Measurements from ENCODE around the gene COL4A1.
"Not testable (repeated sequence)": the region's sequence is repeated elsewhere in the genome, so short reads cannot be mapped to it uniquely, and the experiment has no call there.

COL4A1 gene

GRCh38 chr13:110121422-110122083 is 185.4 kb downstream of the COL4A1 start:
- no peak for DNase-seq (ENCODE audit: low read depth in 1 of 2, low spot score in 1 of 2)

- DNase-seq (ENCODE audit: low read depth in 1 of 2, low spot score in 1 of 2), result no peak
Observed at GRCh38 chr13:110119935-110120905, 186.7 kb downstream of the COL4A1 start.

GRCh38 chr13:110118106-110118505 is 188.9 kb downstream of the COL4A1 start:
- no peak for DNase-seq (ENCODE audit: low read depth in 1 of 2, low spot score in 1 of 2)

GRCh38 chr13:110116072-110116487 is 190.9 kb downstream of the COL4A1 start:
- peak in 1 of 2 donors; percentile 11 for DNase-seq (ENCODE audit: low read depth in 1 of 2, low spot score in 1 of 2)

- no peak for DNase-seq (ENCODE audit: low read depth in 1 of 2, low spot score in 1 of 2)
Observed at GRCh38 chr13:110115591-110115990, 191.4 kb downstream of the COL4A1 start.

- DNase-seq (ENCODE audit: low read depth in 1 of 2, low spot score in 1 of 2), result no peak
Observed at GRCh38 chr13:110114316-110114715, 192.6 kb downstream of the COL4A1 start.

GRCh38 chr13:110113284-110113764 is 193.6 kb downstream of the COL4A1 start:
- no peak for DNase-seq (ENCODE audit: low read depth in 1 of 2, low spot score in 1 of 2)

- DNase-seq (ENCODE audit: low read depth in 1 of 2, low spot score in 1 of 2), result not testable (repeated sequence)
Observed at GRCh38 chr13:110112379-110112778, 194.6 kb downstream of the COL4A1 start.

GRCh38 chr13:110110783-110111182 is 196.2 kb downstream of the COL4A1 start:
- no peak for DNase-seq (ENCODE audit: low read depth in 1 of 2, low spot score in 1 of 2)

- no peak for DNase-seq (ENCODE audit: low read depth in 1 of 2, low spot score in 1 of 2)
Observed at GRCh38 chr13:110109910-110110309, 197.0 kb downstream of the COL4A1 start.

GRCh38 chr13:110109140-110109783 is 197.7 kb downstream of the COL4A1 start:
- no peak for DNase-seq (ENCODE audit: low read depth in 1 of 2, low spot score in 1 of 2)

GRCh38 chr13:110108348-110109139 is 198.4 kb downstream of the COL4A1 start:
- DNase-seq (ENCODE audit: low read depth in 1 of 2, low spot score in 1 of 2), result no peak

- DNase-seq (ENCODE audit: low read depth in 1 of 2, low spot score in 1 of 2), result no peak
Observed at GRCh38 chr13:110107568-110108347, 199.2 kb downstream of the COL4A1 start.

GRCh38 chr13:110106726-110107125 is 200.2 kb downstream of the COL4A1 start:
- no peak for DNase-seq (ENCODE audit: low read depth in 1 of 2, low spot score in 1 of 2)

- no peak for DNase-seq (ENCODE audit: low read depth in 1 of 2, low spot score in 1 of 2)
Observed at GRCh38 chr13:110105136-110105535, 201.8 kb downstream of the COL4A1 start.

- DNase-seq (ENCODE audit: low read depth in 1 of 2, low spot score in 1 of 2), result no peak
Observed at GRCh38 chr13:110103534-110103933, 203.4 kb downstream of the COL4A1 start.

GRCh38 chr13:110103026-110103425 is 203.9 kb downstream of the COL4A1 start:
- no peak for DNase-seq (ENCODE audit: low read depth in 1 of 2, low spot score in 1 of 2)

- DNase-seq (ENCODE audit: low read depth in 1 of 2, low spot score in 1 of 2), result no peak
Observed at GRCh38 chr13:110102053-110102452, 204.9 kb downstream of the COL4A1 start.

- DNase-seq (ENCODE audit: low read depth in 1 of 2, low spot score in 1 of 2), result no peak
Observed at GRCh38 chr13:110099922-110100321, 207.0 kb downstream of the COL4A1 start.
